Testis (tissue), 2 donors: ENCODE measurements around the gene BMP8A.

Experiments used
- POLR2A ChIP-seq: fragments of 450-650 bp; IDR thresholded peaks from one replicate; pipeline ENCODE4 v1.6.1; 2017; ENCODE audit warnings: antibody characterized with exemption, mild to moderate bottlenecking, moderate library complexity
- TF ChIP-seq, protein P1 (sequence below), 3 experiments: fragments of 450-650 bp in 2 of 3; fragments of 200-600 bp in 1 of 3; sonication (generic) in 1 of 3; IDR thresholded peaks; one replicate each; pipeline ENCODE4 v1.5.1; 2016 to 2019; ENCODE audit warnings: antibody characterized with exemption in 3 of 3, mild to moderate bottlenecking in 2 of 3, moderate library complexity in 1 of 3

DNA sequence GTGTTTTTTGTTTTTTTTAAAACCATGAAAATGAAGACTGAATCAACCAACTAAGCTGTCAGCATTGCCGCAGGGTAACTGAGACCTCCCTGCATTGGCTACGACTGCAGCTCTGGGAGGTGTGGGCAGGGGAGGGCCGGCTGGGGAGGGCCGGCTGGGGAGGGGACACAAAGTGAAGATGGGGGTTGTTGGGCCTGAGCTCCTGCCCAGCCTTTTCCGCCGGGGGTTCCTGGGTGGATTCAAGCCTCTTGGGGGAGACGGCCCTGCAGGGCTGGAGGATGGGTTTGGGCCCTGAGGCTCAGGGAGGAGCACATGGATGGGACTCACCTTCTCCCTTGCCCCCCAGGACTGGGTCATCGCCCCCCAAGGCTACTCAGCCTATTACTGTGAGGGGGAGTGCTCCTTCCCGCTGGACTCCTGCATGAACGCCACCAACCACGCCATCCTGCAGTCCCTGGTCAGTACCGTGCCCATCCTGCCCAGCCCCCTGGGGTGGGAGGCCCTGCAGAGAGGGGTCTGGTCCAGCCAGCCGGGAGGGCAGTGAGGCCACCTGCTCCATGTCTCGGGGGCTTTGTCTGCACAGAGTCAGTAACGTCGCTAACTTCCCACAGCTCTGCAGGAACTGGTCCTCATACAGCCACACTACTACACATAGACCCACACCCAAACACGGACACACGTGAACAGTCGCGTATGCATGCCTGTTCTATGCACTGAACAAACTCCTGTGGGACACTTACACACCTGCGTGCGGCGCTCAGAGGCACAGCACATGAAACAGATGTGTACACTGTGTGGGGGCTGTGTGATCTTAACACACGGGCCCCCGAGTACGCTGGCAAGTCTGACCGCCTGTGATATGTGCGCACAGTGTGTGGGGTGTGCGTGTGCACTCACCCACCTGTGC is 31.5 kb downstream of the BMP8A start:
- TF ChIP-seq, protein P1, sequence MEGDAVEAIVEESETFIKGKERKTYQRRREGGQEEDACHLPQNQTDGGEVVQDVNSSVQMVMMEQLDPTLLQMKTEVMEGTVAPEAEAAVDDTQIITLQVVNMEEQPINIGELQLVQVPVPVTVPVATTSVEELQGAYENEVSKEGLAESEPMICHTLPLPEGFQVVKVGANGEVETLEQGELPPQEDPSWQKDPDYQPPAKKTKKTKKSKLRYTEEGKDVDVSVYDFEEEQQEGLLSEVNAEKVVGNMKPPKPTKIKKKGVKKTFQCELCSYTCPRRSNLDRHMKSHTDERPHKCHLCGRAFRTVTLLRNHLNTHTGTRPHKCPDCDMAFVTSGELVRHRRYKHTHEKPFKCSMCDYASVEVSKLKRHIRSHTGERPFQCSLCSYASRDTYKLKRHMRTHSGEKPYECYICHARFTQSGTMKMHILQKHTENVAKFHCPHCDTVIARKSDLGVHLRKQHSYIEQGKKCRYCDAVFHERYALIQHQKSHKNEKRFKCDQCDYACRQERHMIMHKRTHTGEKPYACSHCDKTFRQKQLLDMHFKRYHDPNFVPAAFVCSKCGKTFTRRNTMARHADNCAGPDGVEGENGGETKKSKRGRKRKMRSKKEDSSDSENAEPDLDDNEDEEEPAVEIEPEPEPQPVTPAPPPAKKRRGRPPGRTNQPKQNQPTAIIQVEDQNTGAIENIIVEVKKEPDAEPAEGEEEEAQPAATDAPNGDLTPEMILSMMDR (IDR thresholded peaks at IDR 0.05), result no peak
- no peak for TF ChIP-seq POLR2A
